NCI-H2081 (cell line): ENCODE data around the gene GPR156.

Experiments used
- DNase-seq, 2 experiments: peaks; one replicate each; lab custom pipeline; 2025; lab: John Stamatoyannopoulos, UW

GPR156 gene

DNA sequence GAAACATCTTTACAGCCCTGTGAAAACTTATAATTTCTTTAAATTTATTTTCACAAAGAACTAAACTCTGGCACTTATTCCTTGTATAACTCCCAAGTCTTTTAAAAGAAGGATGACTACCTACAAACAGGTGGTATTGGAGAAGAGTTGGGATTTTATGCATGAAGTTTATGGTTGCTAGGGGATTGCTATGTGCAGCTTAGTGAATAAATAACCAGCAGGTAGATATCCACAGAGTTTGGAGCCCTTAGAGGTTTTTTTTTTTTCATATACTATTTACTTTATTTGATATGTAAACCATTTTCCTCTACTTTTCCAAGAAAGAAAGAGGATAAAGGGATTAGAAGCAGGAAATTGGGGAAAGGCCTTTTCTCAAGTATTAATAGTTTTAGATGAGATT lies 91.5 kb downstream of the GPR156 start:
- DNase-seq = no peak

DNA sequence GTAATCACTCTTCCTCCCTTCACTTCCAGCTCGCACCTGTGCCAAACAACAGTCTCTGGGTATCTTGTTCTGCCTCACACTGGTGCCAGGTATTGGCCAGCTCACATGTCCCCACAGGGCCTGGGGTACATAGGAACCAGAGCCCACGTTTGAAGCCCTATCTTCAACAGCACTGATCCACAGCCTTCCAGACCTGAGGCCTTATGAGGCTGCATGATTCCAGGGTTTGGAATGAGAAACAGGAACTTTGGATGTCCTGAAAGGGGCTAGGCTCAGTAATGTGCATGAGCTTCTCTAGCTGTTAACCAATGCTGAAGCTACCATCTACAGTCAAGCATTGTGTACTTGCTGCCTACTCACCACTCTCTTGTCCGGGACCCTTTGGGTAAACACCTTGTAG lies 92.4 kb downstream of the GPR156 start:
- no peak for DNase-seq

DNA sequence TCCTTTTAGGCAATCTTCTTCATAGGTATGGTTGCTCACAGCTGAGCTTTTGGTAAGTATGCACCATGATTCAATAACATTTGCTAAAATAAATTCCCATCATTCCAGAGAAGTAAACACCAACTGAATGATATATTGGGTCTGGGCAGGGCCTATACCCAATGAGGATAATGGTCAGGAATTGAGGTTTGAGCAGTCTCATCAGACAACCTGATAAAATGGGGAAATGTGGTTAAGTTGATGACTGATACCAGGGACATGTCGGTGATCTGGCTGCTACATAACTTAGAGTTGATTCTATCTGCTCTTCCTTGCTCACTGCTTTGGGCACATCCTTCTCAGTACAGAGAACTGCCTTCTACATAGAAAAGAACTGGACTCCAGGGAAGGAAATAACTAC lies 92.9 kb downstream of the GPR156 start:
- no peak for DNase-seq

DNA sequence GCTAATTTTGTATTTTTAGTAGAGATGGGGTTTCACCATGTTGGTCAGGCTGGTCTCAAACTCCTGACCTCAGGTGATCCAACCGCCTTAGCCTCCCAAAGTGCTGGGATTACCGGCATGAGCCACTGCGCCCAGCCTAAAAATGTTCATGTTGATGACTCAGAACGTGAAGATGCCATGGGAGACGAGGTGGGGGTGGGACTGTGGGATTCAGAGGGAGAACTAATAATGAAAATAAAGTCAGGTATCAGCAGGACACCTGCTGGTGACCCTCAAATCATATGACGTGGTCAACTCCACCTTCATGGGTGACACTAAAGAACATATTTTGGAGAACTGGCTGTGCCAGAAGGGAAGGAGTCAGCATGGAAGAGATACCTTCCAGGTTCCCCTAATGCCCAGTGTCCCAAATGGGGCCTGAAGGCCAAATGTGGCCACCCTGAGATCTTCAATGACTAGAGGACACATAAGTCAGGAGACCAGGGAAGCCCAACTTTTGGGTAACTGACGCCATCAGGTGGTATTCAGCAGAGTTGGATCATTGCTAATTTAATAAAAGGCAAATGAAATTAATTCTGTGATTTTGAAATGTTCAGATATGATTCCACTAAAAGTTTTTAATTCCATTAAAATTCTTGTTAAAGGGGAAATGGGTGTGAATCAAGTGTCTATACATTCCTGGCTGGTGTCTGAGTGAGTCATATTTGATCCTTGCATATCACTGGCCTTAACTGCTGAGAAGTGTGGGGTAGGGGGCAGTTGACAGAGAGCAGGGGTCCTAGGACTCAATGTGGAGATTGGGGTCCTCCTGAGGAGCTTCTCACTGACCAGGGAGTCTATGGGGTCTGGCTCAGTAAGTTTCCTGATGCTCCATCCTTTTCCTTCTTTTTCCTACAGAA lies 102.2 kb downstream of the GPR156 start:
- DNase-seq = peak in 1 of 2 experiments; percentile 43

DNA sequence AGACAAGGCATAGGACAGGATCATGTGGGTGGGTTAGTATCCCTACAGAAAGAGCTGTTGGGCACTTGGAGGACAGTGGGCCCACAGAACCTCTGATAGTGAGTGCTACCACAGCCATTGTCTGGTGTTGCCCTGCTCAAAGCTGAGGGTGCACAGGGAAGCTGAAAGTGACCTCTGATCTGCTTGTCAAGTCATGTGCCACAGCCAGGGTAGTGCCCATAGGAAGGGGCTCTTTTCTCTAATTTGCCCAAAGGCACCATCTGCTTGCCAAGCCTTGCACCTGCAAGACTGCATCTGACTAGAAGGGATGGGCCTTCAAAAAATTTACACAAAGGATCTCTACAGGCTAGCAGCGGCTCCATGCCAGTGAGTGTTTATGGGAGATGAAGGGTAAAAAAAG lies 103.4 kb downstream of the GPR156 start:
- DNase-seq = peak; percentile 15 to 74

DNA sequence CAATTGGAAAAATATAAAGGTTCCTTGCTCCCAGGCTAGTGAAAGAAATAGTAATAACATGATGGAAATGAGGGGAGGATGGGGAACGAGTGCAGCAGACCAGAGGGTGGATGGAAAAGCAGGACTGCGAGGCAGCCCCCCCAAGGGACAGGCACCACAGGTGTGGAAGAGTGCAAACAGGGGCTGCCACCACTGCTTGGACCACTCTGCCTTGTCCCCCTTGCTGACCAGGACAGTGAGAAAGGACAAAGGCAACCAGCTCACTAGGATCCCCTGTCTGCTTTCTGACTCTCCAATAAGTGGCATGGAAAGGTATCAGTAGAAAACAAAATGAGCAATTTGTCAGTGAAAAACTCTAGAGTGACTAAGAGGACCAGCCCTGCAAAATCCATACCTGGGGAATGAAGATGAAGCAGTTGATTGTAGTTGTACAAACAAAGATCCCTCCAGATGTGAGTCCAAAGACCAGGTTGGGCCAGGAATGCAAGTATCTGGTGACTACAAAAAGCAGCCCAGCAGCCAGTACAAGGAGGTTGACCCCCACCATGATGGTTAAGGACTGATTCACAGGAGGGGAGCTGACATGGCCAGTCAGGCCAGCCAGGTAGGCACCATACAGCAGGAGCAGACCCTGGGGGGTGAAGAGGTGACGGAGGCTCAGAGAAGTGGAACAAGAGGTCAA lies 104.2 kb downstream of the GPR156 start:
- DNase-seq = no peak

DNA sequence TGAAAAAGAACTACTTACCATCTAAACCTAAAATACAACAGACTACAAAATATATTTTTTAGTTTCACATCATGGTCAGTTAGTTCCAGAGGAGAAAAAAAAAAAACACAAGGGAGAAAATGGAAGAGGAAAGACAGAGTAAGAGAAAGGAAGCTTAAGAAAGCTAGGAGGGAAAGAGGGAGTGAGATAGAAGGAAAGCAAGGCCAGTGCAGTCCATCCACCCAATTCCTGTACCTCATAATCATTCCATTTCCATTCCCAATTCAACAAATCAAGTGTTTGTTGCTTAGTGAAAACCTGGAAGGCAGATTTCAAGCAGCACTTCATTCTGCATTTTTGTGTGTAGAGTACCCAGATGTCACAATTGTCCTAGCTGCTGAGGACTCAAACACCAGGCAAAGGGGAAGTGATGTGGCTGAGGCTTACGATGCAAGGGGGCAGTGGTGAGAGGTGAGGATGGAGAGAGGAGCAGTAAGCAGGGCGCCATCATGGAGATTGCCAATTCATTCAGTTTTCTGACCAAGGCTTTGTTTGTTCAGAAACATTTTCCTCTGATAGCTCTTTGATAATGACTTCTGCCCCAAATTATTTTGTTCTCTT lies 107.2 kb downstream of the GPR156 start:
- peak in 1 of 2 experiments; percentile 22 for DNase-seq

DNA sequence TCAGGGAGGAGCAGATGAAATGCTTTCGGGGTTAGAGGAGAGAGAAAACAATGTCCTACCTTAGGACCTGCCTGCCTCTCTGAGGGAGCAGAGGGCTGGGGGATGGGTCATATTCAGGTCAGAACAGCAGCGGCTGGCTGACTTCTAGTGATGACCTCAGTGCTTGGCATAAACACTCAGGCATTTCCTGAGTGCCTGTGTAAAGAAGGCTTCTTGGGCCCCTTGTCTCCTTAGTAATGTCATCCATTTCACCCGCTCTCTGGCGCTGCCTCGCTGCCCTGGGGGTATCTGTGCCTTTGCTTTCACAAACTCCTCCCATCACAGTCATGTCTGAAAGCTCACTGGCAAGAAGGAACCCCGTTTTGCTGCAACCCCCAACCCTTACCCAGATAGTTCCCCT lies 107.9 kb downstream of the GPR156 start:
- DNase-seq = peak in 1 of 2 experiments; percentile 40

DNA sequence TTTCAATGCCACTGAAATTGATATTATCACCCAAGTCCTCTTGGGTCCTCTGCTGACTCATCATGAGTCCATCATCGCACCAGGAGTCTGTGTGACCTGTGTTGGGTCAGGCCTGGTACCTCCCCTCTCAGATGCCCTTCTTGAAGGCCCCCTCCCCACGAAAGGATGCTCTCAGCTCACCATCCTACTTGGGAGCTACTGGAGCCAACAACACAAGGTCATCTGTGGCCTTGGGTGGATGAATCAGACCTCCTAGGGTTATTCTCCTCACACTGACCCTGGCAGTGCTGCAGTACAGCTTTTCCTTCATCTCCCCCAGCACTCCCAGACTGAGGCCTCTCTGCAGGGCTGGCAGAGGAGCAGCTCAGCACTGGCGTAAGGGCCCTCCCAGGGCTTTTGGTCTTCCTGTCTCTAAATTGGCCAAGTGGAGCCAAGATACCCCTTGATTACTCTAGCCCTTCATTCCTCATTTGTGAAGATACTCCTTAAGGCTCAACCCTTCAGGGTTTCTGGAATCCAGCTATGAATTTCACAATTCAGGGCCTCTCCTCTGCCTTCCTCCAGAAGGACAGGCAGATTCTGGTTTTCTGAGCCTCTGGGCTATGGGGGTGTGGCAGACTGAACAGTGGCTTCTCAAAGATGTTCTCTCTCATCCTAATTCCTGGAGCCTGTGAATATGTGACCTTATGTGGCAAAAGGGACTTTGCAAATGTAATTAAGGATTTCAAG lies 110.0 kb downstream of the GPR156 start:
- DNase-seq = no peak

DNA sequence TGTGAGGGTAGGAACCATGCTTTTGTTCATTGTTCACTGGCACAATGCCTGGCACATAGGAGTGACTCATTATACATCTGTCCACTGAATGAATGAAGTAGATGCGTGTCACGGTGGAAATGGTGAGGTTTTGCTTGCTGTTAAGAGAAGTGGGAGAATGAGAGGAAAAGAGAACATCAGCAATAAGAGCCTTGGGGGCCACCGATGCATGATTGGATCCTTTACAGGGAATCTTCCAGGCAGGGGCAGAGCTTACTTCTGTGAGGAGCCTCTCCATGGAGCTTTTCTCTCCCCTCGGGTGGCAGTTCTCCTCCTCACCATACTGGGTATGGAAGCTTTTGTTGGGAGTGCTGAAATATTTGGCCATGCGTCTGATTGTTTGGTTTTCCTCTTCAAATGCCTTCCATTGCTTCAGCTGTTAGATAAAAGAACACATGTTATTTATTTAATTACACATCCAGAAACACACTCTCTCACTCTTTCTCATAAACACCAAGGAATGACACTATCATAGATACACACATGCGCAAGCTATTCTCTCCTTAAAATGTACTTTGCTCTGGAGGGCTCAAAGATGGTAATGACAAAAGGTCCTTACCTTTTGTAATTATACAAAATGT lies 111.9 kb downstream of the GPR156 start:
- DNase-seq = no peak

DNA sequence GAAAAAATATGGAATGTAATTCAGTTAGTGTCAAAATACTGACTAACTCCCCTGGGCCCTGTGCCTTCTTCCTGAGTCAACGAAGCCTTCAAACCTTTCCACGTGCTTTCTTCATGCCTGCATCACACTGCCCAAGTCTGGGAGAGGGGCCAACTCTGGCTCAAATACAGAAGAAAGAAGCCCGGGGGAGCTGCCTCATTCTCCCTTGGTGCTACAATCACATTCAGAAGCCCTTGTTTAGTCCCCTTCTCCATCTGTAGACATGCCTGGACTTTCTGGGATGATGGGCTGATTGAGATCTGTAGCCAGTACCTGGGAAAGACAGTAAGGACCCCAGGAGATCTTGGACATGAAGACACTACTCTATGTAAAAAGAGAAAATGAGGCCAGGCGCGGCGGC lies 113.0 kb downstream of the GPR156 start:
- no peak for DNase-seq

DNA sequence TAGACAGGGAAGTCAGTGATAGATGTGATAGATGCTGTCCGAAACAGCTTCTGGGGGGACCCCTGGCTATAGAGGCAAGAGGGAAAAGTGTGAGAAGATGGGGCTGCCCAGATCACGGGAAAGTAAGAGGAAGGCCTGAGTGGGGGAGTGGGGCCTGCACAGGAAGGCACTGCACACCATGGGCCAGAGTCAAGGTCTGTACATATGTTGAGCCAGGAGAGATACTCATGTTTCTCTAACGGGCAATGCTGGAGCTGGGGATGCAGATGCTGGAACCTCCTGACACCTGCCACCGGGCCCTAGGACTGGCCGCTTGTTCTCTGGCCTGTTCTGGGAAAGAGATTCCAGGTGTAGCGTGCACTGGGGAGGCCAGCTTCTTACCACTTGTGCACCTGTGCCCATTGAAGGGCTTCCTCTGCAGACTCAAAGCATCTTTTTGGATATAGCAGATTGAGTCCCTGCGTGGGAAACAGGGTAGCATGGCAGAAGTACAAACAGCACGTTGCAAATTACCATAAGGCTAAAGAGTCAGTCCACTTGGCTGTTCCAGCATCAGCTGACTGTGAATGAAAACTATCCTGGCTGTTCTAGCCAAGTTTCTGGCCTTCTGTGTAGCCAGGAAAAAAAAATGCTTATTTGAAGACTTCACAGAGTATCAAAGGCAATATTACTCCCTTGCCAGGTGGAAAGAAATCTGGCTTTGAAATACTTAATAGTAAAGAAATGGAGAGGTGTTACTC lies 113.7 kb downstream of the GPR156 start:
- DNase-seq = no peak

DNA sequence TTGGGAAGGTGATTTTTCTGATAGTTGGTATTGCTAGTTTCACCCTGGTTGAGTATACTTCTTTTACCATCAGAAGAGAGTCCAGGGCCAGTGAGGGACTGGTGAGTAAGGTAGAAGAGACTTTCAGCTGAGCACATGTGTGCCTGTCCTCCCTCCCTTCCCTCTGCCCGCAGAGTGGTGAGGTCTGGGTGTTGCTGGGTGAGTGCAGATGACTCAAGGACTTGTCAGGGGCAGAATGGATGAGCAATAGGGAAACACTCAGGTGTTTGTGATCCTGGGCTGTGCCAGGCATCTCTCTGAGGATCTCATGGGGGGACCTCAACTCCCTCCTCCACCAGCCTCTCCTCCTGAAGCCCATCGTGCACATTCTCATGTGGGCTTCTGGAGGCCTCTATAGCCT lies 114.8 kb downstream of the GPR156 start:
- DNase-seq = peak in 1 of 2 experiments; percentile 4

DNA sequence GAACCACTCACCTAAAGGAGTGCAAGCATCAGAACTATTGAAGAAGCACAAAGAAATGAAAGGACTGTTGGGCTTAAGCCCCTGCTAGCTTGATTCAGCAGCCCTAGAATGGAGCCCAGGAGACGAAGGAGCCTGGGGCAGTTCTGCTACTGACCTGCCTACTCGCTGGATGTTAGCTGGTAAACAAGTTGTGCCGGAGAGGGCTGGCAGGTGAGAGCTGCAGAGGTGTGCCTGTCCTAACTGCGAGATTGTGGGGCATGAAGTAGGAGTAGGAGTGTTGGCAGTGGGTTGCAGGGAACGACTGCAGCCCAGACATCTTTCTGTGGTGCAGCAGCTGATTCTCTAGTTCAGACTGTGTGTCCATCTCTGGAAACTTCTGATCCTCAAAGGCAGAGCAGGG lies 115.6 kb downstream of the GPR156 start:
- no peak for DNase-seq

DNA sequence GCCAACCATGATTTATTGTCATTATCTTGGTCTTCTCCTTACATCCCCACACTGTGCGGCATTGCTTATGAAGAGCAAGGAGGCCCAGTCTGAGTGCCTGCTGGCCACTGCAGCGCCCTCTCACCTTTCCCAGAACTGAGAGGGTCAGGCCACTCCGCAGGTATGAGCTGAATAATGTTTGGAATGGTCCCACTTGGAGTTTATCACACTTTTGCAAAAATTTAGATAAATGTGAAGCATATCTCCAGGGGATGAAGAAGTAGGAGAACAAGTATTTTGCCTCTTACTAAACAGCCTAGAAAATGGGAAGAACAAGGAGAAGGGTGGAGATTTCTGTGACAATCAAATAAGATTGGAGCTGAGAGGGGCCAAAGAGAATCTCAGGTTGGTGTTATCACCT lies 116.4 kb downstream of the GPR156 start:
- no peak for DNase-seq

DNA sequence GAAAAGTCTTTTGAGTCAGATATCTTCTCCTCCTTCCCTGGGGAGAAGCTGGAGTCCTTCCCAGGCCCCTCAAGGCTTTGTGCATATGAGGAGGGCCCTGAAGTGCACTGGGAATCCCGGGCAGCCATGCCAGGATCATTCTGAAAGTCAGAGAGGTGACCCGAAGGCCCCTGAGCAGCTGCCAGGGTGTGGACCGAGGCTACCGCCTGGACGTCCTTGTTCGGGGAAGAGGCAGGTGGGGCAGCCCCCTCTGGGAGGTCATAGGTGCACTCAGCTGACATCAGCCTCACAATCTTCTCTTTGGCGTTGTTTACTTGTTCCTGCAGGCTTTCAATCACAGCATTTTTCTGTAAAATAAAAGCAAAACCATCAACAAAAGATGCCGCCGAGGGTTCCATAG lies 117.0 kb downstream of the GPR156 start:
- DNase-seq = no peak

DNA sequence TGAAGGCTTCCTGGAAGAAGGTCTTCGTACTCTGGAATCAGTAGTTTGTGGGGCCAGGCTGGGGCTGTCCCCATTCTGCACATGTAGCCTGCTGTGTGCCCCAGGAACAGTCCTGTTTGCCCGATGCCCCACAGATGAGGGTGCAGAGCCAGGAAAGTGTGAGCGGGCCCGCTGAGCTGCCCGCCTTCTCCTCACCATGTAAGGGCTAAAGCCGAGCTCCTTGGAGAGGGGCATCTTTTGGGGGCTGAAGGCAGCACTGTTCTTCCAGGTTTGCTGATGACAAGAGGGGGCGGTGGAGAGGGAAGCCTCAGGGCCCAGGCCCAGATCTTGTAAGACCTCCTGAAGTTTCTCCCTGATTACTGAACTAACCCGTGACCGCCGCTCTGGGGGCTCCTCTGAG lies 117.5 kb downstream of the GPR156 start:
- no peak for DNase-seq

DNA sequence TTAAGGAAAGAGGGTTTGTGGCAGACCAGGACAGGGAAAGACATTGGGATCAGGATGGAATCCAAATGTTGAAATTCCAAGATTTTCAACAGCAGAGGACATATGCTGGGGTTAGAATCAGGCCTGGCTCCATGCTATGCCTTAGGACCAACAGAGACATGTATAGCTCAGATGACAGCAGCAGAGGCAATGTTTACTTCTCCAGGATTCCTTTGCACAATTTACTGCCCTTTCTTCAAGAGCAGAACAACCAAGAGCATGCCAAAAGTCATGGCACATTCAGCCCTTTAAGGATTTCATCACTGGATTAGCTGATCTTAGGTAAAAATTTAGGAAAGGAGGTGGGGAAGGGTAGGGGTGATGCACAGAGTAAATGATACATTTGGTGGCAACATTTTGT lies 121.2 kb downstream of the GPR156 start:
- no peak for DNase-seq

DNA sequence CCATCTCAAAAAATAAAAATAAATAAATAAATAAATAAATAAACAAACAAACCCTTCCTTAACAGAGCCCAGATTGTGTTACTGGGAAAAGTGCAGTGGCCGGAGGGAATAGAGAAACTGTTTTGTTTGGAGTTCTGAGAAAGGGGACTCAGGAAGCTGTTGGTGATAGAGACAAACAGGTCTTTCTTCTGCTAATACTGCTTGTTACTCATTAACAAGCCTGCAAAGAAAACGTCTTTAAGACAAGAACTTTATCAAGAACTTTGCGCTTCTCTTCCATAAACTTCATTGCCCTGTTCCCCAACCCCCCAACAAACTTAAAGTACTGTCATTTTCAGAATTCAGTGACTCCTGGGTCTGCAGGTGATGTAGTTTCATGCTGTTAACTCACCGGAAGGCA lies 122.0 kb downstream of the GPR156 start:
- no peak for DNase-seq

DNA sequence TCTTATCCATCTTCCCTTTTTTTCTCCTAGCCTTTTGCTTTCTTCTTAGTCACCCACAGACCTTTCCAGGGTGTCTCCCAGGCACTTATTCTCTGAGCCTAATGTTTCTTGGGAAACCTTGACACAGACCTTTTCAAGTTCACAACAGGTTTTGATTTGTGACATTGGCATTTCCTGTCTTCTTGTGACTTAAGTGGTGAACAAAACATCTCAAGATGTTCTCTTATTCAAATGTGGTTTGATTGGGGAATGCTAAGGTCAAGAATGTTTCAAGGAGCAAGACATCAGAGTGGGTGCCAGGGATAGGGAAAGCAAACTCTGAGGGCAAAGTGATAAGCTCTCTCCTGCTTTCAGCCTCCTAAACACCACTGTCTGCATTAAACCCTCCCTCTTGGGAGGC lies 122.6 kb downstream of the GPR156 start:
- no peak for DNase-seq

DNA sequence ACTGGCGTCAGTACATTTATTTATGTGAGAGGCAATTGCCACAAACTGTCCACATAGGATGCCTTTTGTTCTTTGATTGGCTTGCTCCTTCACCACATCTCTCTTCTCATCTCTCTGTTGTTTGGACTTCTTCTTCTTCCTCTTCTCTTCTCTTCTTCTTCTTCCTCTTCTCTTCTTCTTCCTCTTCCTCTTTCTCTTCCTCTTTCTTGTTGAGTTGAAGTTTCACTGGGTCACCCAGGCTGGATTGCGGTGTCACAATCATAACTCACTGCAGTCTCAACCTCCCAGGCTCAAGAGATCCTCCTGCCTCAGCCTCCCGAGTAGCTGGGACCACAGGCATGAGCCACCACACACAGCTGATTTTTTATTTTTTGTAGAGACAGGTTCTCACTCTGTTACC lies 123.1 kb downstream of the GPR156 start:
- no peak for DNase-seq
